ENCODE measurements around the gene NCBP1.

- TF ChIP-seq CTCF (IDR thresholded peaks at IDR 0.05 in 8 of 11, conservative IDR thresholded peaks at IDR 0.05 in 3 of 11) (no peak), POLR2AphosphoS5 (IDR thresholded peaks at IDR 0.05) (no peak)
Measured at GRCh38 chr9:97594381-97594921, 39.2 kb upstream of the NCBP1 start.
